Measurements from ENCODE around the gene WRAP53.

The WRAP53 gene

DNA sequence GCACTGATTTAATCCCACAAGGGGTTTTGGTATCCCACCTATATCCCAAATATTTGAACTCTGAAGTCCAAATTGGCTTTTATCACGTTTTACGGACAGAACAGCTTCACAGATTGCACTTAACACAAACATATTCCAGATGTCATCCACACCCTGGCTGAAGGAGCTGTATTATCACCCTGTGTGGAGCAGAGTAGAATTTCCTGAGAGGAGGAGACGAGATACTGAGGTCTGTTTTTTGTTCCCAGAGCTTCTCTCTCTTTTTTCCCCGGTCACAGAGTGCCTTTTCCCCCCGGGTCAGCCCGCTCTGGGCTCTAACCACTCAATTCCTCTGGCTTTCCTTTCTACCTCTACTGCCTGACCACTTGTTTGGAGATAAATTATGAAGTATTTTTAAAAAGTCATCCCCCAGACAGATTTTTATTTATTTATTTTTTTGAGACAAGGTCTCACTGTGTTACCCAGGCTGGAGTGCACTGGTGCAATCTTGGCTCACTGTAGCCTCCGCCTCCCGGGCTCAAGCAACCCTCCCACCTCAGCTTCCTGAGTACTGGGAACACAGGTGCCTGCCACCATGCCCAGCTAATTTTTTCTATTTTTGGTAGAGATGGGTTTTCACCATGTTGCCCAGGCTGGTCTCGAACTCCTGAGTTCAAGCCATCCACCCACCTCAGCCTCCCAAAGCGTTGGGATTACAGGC lies 59.9 kb downstream of the WRAP53 start:
- no peak overlapping the region for H3K4me3 ChIP-seq (ENCODE audit: low read depth, low read length)

DNA sequence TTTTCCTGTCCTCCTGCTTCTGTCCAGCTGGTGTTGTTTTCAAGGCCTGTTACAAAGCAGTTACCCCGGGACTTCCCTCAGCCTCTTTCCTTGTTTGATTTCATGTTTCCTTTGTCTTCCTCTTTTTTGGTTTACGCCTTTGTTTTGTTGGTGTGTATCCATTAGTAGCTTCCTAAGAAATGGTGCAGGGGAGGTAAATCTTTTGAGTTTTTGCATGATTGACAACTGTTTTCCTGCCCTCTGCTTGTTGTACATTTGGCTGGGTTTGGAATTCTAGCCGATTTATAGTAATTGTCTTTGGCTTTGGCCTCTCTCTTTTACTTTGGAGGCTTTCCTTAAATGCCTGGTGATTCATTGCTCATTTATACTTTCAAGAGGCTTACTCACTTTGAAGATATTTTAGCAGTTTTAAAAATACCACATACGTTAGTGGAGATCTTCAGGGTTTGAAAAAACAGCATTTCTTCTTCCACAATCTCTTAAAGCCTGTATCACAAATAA lies 62.1 kb downstream of the WRAP53 start:
- in situ Hi-C loops (cut with HindIII; ENCODE audit: low sequenced_read_pairs) = no loop called here
- H3K4me3 ChIP-seq (ENCODE audit: low read depth, low read length) = no peak overlapping the region
- peak; percentile 65 for DNase-seq (ENCODE audit: low read depth)
- TF ChIP-seq CTCF (IDR thresholded peaks at IDR 0.05; ENCODE audit: low read depth, low read length, missing control alignments) = no peak

More for the DNA sequence above, 59.9 kb downstream of the WRAP53 start:
- no peak for TF ChIP-seq CTCF (IDR thresholded peaks at IDR 0.05; ENCODE audit: low read depth, low read length, missing control alignments)
- in situ Hi-C loops (cut with HindIII; ENCODE audit: low sequenced_read_pairs) = no loop called here
- DNase-seq (ENCODE audit: low read depth) = no peak

Measured in astrocyte of the cerebellum (primary cell).